HG02870 (cell line): Measurements from ENCODE around the gene DEDD.

Experiments
- ATAC-seq: cut with Tn5 transposase; IDR thresholded peaks from one replicate; pipeline ENCODE4 v1.9.1; 2021; ENCODE audit warnings: mild to moderate bottlenecking, moderate library complexity; ENCODE audit not compliant: unreplicated experiment

DEDD gene

DNA sequence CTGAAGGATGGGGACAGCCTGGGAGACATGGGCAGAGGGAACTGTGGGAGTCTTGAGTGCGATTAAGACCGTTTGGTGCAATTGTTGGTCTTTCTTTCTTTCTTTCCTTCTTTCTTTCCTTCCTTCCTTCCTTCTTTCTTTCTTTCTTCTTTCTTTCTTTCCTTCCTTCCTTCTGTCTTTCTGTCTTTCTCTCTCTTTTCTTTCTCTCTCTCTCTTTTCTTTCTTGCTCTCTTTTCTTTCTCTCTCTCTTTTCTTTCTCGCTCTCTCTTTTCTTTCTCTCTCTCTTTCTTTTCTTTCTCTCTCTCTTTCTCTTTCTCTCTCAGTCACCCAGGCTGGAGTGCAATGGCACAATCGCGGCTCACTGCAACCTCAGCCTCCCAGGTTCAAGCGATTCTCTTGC is 37.2 kb downstream of the DEDD start:
- no peak for ATAC-seq

DNA sequence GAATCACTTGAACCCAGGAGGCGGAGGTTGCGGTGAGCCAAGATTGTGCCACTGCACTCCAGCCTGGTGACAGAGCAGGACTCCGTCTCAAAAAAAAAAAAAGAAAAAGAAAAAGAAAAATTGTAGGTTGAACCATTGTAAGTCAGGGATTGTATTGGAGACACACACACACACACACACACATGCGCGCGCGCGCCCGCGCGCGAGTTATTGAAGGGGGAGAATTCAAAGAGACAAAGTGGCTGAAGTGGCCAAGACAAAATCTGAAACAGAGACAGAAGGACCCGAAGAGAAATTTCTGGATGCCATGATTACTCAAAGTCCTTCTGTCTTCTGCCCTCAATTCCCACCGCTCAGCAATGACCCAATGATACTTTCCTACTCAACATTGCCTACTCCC is 38.0 kb downstream of the DEDD start:
- ATAC-seq = no peak

DNA sequence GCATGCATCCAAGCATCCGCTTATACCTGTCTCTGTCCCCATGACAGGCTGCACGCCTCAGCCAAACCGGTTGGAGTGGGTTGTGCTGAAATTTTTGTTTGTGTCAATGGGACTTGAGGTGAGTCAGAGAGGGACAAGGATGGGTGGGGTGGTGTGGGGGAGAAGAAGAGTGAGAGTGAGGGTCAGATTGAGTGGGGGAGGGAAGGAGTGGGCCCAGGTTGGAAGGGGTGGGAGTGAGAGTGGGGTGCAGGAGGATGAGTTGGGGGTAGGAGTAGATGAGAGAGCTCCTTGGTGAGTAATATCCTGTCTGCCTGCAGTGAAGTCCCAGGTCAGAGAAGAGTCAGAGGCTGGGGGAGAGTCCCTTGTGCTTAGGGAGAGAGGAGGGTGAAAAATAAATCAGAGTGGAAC is 39.8 kb downstream of the DEDD start:
- no peak for ATAC-seq

DNA sequence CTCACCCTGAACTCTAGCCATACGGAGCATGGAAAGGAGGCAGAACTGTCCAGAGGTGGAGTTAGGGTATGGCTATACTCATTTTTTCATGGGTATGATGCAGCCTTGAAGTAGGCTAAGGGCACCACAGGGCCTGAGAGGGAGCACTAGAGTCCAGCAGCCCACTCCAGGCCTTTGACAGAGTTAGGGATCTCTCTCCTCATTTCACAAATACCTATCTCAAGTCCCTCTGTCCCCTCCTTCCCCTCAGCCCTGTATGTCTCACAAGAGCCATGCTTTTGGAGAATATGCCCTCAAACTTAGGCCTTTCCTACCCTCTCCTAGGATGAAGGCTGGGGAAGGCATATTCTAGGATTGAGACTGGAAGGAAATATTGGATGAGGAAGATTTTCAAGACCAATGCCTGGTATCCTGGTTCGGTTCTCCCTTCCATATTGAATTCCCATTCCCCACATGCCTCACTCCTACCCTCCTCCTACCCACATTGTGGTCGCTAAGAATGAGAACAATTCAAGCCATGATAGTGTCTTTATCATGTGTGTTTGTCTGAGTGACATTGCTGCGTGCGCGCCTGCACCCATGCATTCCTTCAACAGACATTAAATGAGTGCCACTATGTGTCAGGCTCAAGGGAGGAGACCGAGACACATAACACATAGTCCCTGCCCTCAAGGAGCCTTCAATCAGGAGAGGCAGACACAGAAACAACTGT is 40.5 kb downstream of the DEDD start:
- no peak for ATAC-seq

DNA sequence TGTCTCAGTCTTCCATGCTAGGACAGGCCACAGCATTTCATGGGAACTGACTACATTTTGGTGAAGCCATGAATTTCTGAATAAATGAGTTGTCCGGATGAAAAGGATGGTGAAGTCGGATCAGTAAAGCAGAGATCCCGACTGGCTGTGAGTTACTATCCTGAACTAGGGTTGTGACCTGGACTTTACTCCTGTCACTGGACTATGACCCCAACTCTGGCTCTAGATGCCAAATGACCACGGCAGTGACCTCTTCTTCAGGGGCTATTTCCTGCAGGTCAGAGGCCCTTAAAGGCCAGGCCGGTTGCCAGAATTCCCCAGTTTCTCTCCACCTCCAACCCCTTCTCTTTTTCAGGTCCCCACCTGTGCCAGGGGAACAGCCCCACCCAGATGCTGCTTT is 41.4 kb downstream of the DEDD start:
- ATAC-seq = no peak

DNA sequence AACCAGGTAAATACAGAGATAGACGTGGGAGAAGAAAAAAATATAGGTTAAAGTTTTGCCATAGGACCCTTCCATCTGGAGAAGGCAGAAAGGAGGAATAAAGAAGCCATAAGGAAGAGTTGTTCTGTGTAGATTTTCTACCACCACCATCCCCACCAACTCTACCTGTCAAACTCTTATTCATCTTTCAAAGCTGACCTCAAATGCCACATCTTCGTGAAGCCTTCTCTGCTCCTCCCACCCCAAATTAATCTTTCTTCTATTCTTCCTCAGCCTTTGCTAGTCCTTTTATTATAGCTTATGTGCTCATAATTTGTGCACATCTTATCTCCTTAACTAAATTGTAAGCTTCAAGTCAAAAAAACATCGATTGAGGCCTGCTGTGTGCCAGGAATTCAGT is 41.9 kb downstream of the DEDD start:
- ATAC-seq = no peak

DNA sequence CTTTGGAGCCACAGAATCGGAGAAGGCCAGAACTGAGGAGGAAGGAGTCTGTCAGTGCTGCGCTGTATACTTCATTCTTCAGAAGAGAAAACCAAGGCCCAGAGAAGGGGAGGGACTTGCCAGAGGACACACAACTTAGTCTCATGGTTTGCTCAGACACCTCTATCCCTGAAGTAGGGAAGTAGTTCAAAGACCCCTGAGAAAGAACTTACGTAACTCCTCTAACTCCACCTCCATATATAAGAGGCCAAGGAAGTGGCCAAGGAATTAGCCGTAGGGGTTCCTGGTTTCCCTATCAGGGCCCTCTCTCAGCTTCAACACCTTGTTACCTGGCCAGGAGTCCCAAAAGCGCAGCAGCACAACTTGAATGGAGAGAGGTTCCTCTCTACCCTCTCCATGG is 42.5 kb downstream of the DEDD start:
- ATAC-seq = no peak

DNA sequence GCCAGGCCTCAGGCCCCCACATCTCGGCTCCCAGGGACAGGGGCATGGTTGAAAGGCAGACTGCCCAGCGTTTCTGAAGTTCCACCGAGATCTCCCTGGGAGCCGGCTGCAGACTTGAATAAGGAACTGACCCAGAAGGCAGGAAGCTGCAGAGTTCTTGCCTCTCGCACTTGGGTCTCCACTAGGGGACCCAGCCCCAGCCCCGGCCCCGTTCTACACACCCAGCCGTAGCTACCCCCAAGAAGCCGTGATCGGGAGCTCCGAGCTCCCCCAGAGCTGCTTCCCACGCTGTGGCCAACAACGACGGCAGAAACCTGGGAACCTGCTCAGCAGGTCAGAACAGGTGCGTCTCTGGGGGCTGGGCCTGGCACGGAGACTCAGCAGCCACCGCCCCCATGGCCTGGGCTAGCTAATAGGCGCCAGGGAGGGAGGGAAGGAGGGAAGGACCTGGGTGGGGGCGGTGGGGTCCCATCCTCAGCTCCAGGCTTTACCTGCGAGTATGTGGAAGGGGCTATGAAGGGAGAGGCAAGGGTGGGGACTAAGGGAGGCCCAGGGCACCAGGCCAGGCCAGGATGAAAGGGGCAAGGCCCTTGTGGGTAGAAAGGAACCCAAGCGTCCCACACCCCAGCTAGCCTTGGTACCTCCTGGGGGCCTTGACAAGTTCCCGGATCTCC is 43.1 kb downstream of the DEDD start, which contains the start of gene NECTIN4:
Gene NECTIN4, minus strand, starts transcription at position 308 of the 674 bp plus-strand sequence. Its CDS starts 262 bp downstream, at position 46.
- no peak for ATAC-seq

DNA sequence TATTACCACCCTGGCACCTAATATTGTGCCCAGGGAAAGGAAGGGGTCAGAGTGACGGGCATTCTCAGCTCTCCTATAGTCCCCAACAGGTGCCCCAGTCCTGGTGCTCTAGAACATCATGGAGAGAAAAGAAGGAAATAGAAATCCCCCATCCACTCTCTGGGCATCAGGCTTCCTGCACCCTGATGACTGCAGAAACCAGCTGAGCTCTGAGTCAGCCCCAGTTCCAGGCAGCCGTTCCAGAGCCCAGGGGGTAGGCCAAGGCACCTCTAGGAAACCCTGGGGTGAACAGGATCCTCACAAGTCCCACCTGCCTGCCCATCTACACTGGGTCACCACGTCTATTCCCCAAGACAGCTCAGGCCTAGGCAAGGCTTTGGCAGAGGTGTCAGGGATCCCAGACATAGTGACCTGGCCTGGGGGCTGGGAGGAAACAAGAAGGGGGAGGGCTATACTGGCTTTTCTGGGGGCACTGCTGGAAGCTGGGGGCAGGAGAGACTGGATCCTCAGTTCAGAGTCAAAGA is 43.8 kb downstream of the DEDD start:
- ATAC-seq = no peak

DNA sequence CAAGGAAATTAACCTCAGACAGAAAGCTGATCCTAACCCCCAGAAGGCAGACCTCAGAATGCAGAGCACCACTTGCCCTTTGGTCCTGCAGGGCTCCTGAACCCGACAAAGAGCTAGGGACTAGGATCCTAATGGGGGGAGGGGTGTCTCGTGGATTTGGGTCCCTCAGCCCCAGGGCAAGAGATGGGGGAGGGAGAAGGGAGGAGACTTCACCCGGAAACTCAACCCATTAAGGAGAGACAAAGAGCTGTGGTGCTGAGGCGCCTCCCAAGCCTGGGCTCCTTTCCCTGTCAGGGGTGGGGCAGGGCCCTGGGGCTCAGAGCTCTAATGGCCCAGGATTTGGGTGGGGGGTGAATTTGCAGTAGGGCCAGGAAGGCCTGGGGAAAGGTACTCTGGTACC is 46.0 kb downstream of the DEDD start:
- no peak for ATAC-seq

DNA sequence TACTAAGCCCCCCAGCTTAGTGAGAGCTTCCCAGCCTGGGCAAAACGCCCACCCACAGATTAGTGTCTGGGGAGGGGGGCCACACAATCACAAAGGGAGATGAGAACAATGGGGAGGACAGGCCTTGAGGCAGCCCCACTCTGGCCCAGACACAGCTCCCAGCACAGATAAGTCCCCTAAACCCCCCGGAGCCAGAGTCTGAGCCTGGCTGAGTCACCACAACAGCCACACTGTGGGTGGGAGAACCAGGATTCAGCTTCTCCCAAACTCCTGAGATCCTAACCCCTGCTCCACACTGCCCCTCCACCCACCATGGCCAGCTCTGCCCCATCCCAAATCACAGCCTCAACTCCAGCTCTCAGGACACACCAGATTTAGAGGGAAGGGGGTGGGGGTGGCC is 47.3 kb downstream of the DEDD start:
- no peak for ATAC-seq

DNA sequence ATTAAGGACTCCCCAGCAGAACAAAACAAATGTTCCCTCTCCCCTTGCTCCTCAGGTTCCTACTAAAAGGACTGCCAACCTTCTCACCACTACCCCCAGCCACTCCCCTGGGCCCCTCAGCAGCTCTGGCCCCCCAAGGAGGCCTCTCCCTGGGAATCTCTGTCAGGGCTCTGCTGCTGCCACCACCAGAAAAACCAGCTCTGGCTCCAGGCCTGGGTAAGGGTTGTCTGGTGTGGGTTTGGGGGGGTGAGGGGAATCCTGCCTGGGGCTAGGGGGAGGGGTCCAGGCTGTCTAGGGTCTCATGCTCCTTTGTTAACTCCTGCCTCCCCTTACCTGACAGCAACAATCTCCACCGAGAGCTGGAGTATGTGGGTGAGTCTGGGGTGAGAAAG is 47.9 kb downstream of the DEDD start:
- ATAC-seq = no peak

DNA sequence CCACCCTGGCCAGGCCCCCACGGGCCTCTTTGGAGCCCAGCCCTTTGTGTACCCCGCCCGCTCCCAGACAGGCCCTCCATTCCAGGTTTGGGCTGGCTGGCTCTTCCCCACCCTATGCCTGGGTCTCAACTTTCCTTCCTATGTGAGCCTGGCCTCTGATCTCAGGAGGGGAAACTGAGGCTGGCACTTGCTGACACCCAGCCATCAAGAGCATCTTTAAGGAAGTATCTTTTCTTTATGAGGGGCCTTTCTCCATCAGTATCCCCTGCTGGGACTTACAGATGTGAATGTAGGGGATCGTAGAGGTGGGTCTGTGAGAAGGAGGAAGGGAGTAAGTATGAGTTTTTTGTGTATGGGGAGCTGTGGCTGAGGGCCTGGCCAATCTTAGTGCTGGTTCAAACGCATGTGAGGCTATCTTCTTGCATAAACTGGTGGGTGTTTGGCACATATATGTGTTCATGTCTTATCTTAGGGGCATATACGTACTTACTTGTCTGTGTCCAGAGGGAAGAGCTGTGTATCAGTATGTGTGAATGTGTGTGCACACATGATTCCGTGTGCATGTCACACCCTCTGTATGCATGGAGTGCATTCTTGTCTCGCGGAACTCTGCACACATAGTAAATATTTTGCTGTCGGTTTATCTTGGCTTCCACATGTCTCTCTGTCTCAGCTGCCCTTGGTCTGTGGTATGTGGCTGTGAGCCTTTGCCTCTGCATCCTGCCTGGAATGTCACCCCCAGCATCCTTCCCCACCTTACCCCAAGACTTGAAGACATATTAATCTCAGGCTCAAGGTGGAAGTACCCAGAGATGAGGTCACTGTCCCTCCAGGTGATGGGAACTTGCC is 48.5 kb downstream of the DEDD start:
- no peak for ATAC-seq

DNA sequence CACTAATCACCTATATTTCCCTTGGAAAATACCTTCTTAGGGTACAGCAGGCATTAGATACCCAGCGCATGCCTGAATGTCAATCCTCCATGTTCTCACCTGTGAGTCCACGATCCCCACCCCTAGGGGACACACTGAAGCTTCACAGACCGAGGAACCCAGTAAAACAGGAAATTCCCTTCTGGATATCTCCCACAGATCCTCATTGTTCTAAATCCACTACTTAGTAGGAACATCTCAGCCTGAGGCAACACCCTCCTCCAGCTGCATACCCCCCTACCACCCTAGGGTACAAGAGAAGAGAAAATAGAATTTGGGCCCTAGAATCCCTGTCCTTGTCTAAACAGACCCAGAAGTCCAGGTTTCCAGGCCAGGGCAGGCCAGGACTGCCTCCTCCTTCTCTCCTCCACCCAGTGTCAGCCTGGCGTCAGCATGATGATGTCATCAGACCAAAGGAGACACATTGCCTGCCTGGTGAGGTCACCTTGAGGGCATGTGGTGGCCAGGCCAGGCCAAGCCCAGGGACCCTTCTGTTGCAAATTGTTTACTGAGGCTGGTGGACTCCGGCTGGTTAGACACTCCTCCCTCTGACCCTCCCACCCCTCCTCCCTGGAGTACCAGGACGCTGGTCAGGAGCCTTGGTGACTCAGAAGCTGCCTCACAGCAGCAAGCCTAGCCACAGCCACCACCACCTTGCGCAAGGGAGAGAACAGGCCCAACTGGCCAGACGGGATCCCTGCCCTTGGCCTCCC is 49.3 kb downstream of the DEDD start:
- no peak for ATAC-seq

DNA sequence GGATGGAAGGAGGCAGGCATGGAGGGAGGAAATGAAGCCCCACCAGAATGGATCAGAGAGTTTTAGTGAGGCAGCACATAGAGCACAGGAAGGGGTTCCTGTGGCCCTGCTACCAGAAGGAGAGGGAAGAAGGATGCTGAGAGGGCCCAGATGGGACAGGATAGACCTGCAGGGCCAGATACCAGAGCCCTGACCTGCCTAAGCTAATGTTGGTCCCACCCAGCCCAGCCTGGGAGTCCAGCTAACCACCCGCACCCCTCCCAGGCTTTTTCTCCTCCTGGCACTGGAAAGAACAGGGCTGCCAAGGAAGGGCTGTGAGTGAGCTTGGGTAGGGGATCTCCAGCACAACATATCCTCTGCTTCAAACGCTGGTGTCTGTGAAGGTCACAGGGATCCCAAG is 50.0 kb downstream of the DEDD start:
- no peak for ATAC-seq

DNA sequence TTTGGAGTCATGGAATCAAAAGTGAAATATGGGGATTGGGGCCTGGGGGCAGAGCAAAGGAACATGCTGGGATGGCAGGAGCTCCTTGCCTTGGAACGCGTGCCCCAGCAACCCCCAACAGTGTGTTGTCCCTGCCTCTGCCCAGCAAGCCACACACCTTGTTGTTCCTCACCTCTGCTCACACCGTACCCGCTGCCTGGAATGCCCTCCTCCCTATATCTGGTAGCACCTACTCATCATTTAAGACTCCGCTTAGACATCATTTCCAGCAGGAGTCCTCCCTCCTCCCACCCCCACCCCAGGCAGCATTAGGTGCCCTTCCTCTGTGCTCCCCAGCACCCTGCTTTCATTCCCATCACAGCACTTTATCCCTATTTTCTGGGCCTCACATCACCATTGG is 50.9 kb downstream of the DEDD start:
- ATAC-seq = no peak

DNA sequence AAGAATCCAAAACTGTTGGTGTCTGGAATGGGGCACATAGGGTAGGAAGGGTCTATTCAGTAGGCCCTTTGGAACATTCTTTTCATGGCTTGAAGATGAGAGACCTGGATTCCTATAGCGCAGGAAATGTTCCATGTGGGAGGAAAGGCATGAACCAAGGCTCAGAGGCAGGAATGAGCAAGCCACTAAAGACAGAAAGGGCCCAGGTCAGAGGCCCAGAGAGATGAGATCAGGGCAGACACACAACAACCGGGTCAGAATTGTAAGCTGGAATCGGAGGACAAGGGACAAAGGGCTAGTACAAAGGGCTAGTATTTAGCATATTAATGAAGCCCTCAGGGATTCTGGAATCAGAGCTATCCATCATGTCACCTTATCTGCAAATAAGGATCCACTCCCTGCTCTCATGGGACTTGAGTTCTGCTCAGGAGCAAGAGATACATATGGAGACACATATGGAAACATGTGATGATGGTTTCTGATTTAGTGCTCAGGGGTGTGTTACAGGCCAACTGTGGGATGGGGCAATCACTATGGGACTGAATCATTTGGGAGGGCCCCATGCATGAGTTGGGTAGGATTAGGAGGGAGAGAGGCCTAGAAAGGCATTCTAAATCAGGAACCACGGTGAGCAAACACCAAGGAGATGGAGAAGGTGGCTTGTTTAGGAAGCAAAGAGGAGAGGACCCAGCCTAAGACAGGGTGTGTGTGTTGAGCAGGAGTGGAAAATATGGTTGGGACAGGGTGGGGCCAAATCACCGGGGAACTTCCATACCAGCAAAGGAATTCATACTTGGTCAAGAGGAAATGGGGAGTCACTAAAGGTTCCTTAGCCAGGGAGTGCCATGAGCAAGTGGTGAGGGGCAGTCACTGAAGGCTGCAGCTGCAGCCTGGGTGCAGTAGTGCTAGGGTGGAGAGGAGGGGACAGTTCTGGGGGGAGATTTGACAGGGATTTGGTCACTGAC is 51.7 kb downstream of the DEDD start:
- no peak for ATAC-seq

DNA sequence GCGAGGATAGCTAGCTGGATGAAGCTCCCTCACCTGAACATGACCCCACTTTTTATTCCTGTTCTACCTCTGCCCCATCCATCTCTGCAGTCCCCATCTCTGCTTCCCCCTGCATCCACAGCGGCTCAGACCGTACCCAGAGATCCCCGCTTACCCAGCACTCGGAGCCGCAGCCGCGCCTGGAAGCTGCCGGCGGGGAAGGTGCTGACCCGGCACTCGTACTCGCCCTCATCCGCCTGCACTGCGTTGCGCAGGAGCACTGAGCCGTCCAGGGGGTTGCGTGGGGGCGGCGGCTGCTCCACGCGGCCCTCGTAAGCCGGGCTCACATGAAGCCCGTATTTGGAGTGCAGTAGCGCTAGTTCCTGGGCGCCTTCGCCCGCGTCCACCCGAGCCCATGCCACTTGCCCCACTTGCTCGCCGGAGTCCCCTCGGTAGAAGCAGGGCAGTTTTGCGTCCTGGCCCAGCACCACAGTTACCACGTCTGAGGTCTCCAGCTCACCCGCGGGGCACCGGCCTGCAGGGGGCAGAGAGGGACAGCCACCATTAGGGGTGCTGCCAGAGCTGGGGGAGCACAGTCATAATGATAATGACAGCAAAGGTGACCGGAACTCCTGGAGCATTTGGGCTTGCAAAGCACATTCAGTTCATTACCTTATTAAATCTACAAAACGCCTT is 52.9 kb downstream of the DEDD start:
- ATAC-seq = no peak

DNA sequence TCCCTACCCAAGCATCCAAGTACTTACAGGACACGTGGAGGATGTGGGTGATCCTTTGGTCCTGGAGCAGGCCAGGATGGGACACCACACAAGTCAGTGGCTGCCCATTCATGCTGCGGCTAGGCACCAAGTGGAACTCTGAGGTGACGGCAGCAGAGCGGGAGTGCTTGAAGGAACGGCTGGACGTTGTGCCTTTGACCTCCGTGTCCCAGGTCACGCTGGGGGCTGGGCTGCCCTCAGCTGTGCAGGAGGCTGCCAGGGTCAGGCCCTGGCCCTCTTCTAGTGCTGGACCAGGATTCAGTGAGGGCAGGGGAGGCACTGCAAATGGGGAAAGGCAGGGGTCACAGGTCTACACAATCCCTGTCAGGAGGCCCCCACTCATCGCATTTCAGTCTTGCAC is 55.0 kb downstream of the DEDD start:
- ATAC-seq = no peak
